Esophagus muscularis mucosa (tissue), 3 donors: ENCODE data around the gene FBXO36.

Experiments used
- POLR2A ChIP-seq: fragments of 450-650 bp; IDR thresholded peaks from one replicate; pipeline ENCODE4 v1.6.1; 2017; ENCODE audit warnings: antibody characterized with exemption, moderate library complexity, mild to moderate bottlenecking, low read depth
- POLR2AphosphoS5 ChIP-seq, 2 donors: sonication (generic); formaldehyde crosslinking; IDR thresholded peaks; one replicate each; pipeline ENCODE4 v1.6.1; 2017; ENCODE audit warnings: antibody characterized with exemption in 2 of 2
- TF ChIP-seq, protein P1 (sequence below), 3 experiments: fragments of 200-600 bp in 2 of 3; fragments of 450-650 bp in 1 of 3; sonication (generic) in 2 of 3; IDR thresholded peaks; one replicate each; pipeline ENCODE4 v1.5.1; 2017 to 2019; ENCODE audit warnings: antibody characterized with exemption in 3 of 3, mild to moderate bottlenecking in 2 of 3, moderate library complexity in 1 of 3

DNA sequence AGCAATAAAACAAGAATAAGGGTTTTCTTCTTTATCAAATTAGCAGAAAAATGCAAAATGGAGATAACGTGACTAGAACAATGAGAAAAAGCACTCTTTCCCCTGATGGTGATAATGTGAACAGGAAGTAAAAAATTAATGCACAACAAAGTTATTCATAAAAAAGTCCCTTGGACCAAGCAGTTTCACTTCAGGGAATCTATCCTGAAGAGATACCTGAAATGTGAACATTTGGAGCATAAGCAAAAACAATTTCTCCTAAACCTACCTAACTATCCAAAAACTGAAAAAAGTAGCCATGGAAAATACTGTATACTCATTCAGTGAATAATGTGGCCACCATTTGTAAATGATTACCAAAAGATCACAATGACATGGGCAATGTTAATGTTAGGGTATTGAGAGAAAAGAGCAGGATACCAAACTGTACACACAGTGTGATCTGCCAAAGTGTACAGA, 49.2 kb upstream of the FBXO36 start:
- no peak for TF ChIP-seq POLR2A
- TF ChIP-seq, protein P1, sequence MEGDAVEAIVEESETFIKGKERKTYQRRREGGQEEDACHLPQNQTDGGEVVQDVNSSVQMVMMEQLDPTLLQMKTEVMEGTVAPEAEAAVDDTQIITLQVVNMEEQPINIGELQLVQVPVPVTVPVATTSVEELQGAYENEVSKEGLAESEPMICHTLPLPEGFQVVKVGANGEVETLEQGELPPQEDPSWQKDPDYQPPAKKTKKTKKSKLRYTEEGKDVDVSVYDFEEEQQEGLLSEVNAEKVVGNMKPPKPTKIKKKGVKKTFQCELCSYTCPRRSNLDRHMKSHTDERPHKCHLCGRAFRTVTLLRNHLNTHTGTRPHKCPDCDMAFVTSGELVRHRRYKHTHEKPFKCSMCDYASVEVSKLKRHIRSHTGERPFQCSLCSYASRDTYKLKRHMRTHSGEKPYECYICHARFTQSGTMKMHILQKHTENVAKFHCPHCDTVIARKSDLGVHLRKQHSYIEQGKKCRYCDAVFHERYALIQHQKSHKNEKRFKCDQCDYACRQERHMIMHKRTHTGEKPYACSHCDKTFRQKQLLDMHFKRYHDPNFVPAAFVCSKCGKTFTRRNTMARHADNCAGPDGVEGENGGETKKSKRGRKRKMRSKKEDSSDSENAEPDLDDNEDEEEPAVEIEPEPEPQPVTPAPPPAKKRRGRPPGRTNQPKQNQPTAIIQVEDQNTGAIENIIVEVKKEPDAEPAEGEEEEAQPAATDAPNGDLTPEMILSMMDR (IDR thresholded peaks at IDR 0.05), result no peak
- TF ChIP-seq POLR2AphosphoS5 (IDR thresholded peaks at IDR 0.05), result no peak
